ENCODE results near the gene MRPS31. TPM values are rescaled to one million over a fixed set of nuclear protein-coding genes. Genes with fewer than 3 reads are reported as not detected.
"Not testable (repeated sequence)": the region's sequence is repeated elsewhere in the genome, so short reads cannot be mapped to it uniquely, and the experiment has no call there.

Gene MRPS31
- total and polyA plus RNA-seq, 9 donors, result 23.1 to 34.1 (median 27.1) TPM

- Histone ChIP-seq H3K27ac (ENCODE audit: low read length) (no peak overlapping the region), H3K36me3 (ENCODE audit: control insufficient read depth, insufficient read depth, low read length) (peaks cover 28% of the 10 kb centered on the region), H3K9me3 (replicated peaks; ENCODE audit: control insufficient read depth, low read depth, low read length) (no peaks in the 10 kb centered on the region), H3K4me1 (ENCODE audit: control insufficient read depth, insufficient read depth, low read length) (peaks cover 9% of the 10 kb centered on the region), H3K4me3 (ENCODE audit: low read length) (no peak overlapping the region), H3K27me3 (ENCODE audit: control insufficient read depth, insufficient read depth, low read length) (no peaks in the 10 kb centered on the region)
- WGBS (ENCODE audit: insufficient coverage), result 86% methylated on average over 8 of the region's 10 CpGs
- DNase-seq, result no peak
Measured at GRCh38 chr13:40792284-40793051, 21.5 kb upstream of the MRPS31 start.

GRCh38 chr13:40790154-40790616 is 19.2 kb upstream of the MRPS31 start:
- Histone ChIP-seq H3K4me1 (ENCODE audit: control insufficient read depth, insufficient read depth, low read length) (peaks cover 9% of the 10 kb centered on the region), H3K9me3 (replicated peaks; ENCODE audit: control insufficient read depth, low read depth, low read length) (no peaks in the 10 kb centered on the region), H3K36me3 (ENCODE audit: control insufficient read depth, insufficient read depth, low read length) (peaks cover 20% of the 10 kb centered on the region), H3K4me3 (ENCODE audit: low read length) (peak overlapping the region; percentile 54), H3K27me3 (ENCODE audit: control insufficient read depth, insufficient read depth, low read length) (no peaks in the 10 kb centered on the region), H3K27ac (ENCODE audit: low read length) (peak overlapping the region; percentile 79)
- no peak for DNase-seq
- WGBS (ENCODE audit: insufficient coverage), result 0% methylated on average over 2 of the region's 9 CpGs

- peaks cover 9% of the 10 kb centered on the region for H3K4me1 ChIP-seq (ENCODE audit: control insufficient read depth, insufficient read depth, low read length)
- peak within 1 kb of the TSS; percentile 54 for H3K4me3 ChIP-seq (ENCODE audit: low read length)
- H3K36me3 ChIP-seq (ENCODE audit: control insufficient read depth, insufficient read depth, low read length), result peaks cover 13% of the 10 kb centered on the region
- DNase-seq, result peak; percentile 88
- peak within 1 kb of the TSS; percentile 82 for H3K27ac ChIP-seq (ENCODE audit: low read length)
- WGBS (ENCODE audit: insufficient coverage), result under 1% methylated on average over 101 of the region's 101 CpGs
- no peaks in the 10 kb centered on the region for H3K27me3 ChIP-seq (ENCODE audit: control insufficient read depth, insufficient read depth, low read length)
- H3K9me3 ChIP-seq (replicated peaks; ENCODE audit: control insufficient read depth, low read depth, low read length), result no peaks in the 10 kb centered on the region
Measured at GRCh38 chr13:40789275-40790153, 18.5 kb upstream of the MRPS31 start, which contains the start of gene SLC25A15. TSS of gene SLC25A15 (plus strand) at chr13:40789611. CDS start at chr13:40793227, 3,616 bp downstream.

GRCh38 chr13:40788540-40789274 is 17.7 kb upstream of the MRPS31 start:
- not testable (repeated sequence) for H3K9me3 ChIP-seq (replicated peaks; ENCODE audit: control insufficient read depth, low read depth, low read length); DNase-seq; H3K4me1 ChIP-seq (ENCODE audit: control insufficient read depth, insufficient read depth, low read length); H3K36me3 ChIP-seq (ENCODE audit: control insufficient read depth, insufficient read depth, low read length); H3K27me3 ChIP-seq (ENCODE audit: control insufficient read depth, insufficient read depth, low read length)
- H3K27ac ChIP-seq (ENCODE audit: low read length), result peak overlapping the region; percentile 82
- peak overlapping the region; percentile 54 for H3K4me3 ChIP-seq (ENCODE audit: low read length)
- 25% methylated on average over 4 of the region's 18 CpGs for WGBS (ENCODE audit: insufficient coverage)

- H3K9me3 ChIP-seq (replicated peaks; ENCODE audit: control insufficient read depth, low read depth, low read length), result no peaks in the 10 kb centered on the region
- no peak for DNase-seq
- WGBS (ENCODE audit: insufficient coverage), result 100% methylated on average over 2 of the region's 5 CpGs
- H3K27ac ChIP-seq (ENCODE audit: low read length), result no peak overlapping the region
- no peaks in the 10 kb centered on the region for H3K36me3 ChIP-seq (ENCODE audit: control insufficient read depth, insufficient read depth, low read length)
- H3K4me1 ChIP-seq (ENCODE audit: control insufficient read depth, insufficient read depth, low read length), result peaks cover 9% of the 10 kb centered on the region
- no peak overlapping the region for H3K4me3 ChIP-seq (ENCODE audit: low read length)
- H3K27me3 ChIP-seq (ENCODE audit: control insufficient read depth, insufficient read depth, low read length), result no peaks in the 10 kb centered on the region
Measured at GRCh38 chr13:40787062-40787461, 16.1 kb upstream of the MRPS31 start.

GRCh38 chr13:40786568-40786996 is 15.6 kb upstream of the MRPS31 start:
- Histone ChIP-seq H3K4me1 (ENCODE audit: control insufficient read depth, insufficient read depth, low read length) (peaks cover 9% of the 10 kb centered on the region), H3K4me3 (ENCODE audit: low read length) (no peak overlapping the region), H3K27me3 (ENCODE audit: control insufficient read depth, insufficient read depth, low read length) (no peaks in the 10 kb centered on the region), H3K9me3 (replicated peaks; ENCODE audit: control insufficient read depth, low read depth, low read length) (no peaks in the 10 kb centered on the region), H3K27ac (ENCODE audit: low read length) (no peak overlapping the region), H3K36me3 (ENCODE audit: control insufficient read depth, insufficient read depth, low read length) (no peaks in the 10 kb centered on the region)
- DNase-seq, result no peak
- 83% methylated on average over 2 of the region's 4 CpGs for WGBS (ENCODE audit: insufficient coverage)

- peaks cover 2% of the 10 kb centered on the region for H3K4me1 ChIP-seq (ENCODE audit: control insufficient read depth, insufficient read depth, low read length)
- 70% methylated on average over 2 of the region's 4 CpGs for WGBS (ENCODE audit: insufficient coverage)
- H3K9me3 ChIP-seq (replicated peaks; ENCODE audit: control insufficient read depth, low read depth, low read length), result no peaks in the 10 kb centered on the region
- no peak overlapping the region for H3K27ac ChIP-seq (ENCODE audit: low read length)
- no peaks in the 10 kb centered on the region for H3K27me3 ChIP-seq (ENCODE audit: control insufficient read depth, insufficient read depth, low read length)
- no peak overlapping the region for H3K4me3 ChIP-seq (ENCODE audit: low read length)
- no peaks in the 10 kb centered on the region for H3K36me3 ChIP-seq (ENCODE audit: control insufficient read depth, insufficient read depth, low read length)
- DNase-seq, result no peak
Measured at GRCh38 chr13:40784540-40784939, 13.6 kb upstream of the MRPS31 start.

GRCh38 chr13:40782971-40783370 is 12.0 kb upstream of the MRPS31 start:
- not testable (repeated sequence) for H3K36me3 ChIP-seq (ENCODE audit: control insufficient read depth, insufficient read depth, low read length); DNase-seq; H3K4me1 ChIP-seq (ENCODE audit: control insufficient read depth, insufficient read depth, low read length); H3K4me3 ChIP-seq (ENCODE audit: low read length); H3K9me3 ChIP-seq (replicated peaks; ENCODE audit: control insufficient read depth, low read depth, low read length); H3K27ac ChIP-seq (ENCODE audit: low read length); H3K27me3 ChIP-seq (ENCODE audit: control insufficient read depth, insufficient read depth, low read length)
- WGBS (ENCODE audit: insufficient coverage), result no CpG with 5 or more reads among the region's 1 CpG

GRCh38 chr13:40781717-40782116 is 10.7 kb upstream of the MRPS31 start:
- Histone ChIP-seq H3K4me3 (ENCODE audit: low read length) (no peak overlapping the region), H3K27me3 (ENCODE audit: control insufficient read depth, insufficient read depth, low read length) (no peaks in the 10 kb centered on the region), H3K9me3 (replicated peaks; ENCODE audit: control insufficient read depth, low read depth, low read length) (no peaks in the 10 kb centered on the region), H3K27ac (ENCODE audit: low read length) (no peak overlapping the region), H3K4me1 (ENCODE audit: control insufficient read depth, insufficient read depth, low read length) (peaks cover 3% of the 10 kb centered on the region), H3K36me3 (ENCODE audit: control insufficient read depth, insufficient read depth, low read length) (no peaks in the 10 kb centered on the region)
- WGBS (ENCODE audit: insufficient coverage), result 95% methylated on average over 7 of the region's 11 CpGs
- peak; percentile 32 for DNase-seq

All from muscle of leg (tissue), 11 donors.